ENCODE data around the gene BTG2. TPM values are rescaled to one million over a fixed set of nuclear protein-coding genes. Genes with fewer than 3 reads are reported as not detected.
A peak's percentile ranks its signal among the peaks of the same experiment; 100 is the strongest.
"Not testable (repeated sequence)": the region's sequence is repeated elsewhere in the genome, so short reads cannot be mapped to it uniquely, and the experiment has no call there.

Gene BTG2
- total RNA-seq, 1 donor from 2014 or later: 24.1 TPM

- peaks cover 2% of the 10 kb centered on the region for H3K27me3 ChIP-seq (ENCODE audit: control insufficient read depth, insufficient read depth, low read length)
- peaks cover 1% of the 10 kb centered on the region for H3K36me3 ChIP-seq (ENCODE audit: control insufficient read depth, insufficient read depth, low read length)
- DNase-seq (ENCODE audit: low read depth): no peak
- H3K4me3 ChIP-seq (ENCODE audit: low read depth, low read length): peak overlapping the region; percentile 94
- TF ChIP-seq, protein P1, sequence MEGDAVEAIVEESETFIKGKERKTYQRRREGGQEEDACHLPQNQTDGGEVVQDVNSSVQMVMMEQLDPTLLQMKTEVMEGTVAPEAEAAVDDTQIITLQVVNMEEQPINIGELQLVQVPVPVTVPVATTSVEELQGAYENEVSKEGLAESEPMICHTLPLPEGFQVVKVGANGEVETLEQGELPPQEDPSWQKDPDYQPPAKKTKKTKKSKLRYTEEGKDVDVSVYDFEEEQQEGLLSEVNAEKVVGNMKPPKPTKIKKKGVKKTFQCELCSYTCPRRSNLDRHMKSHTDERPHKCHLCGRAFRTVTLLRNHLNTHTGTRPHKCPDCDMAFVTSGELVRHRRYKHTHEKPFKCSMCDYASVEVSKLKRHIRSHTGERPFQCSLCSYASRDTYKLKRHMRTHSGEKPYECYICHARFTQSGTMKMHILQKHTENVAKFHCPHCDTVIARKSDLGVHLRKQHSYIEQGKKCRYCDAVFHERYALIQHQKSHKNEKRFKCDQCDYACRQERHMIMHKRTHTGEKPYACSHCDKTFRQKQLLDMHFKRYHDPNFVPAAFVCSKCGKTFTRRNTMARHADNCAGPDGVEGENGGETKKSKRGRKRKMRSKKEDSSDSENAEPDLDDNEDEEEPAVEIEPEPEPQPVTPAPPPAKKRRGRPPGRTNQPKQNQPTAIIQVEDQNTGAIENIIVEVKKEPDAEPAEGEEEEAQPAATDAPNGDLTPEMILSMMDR (IDR thresholded peaks at IDR 0.05; ENCODE audit: insufficient read depth, low read length, poor library complexity, severe bottlenecking): no peak
Measured at GRCh38 chr1:203306965-203307541, 1.7 kb downstream of the BTG2 start.

GRCh38 chr1:203307641-203308126, 2.4 kb downstream of the BTG2 start:
- TF ChIP-seq, protein P1 (IDR thresholded peaks at IDR 0.05; ENCODE audit: insufficient read depth, low read length, poor library complexity, severe bottlenecking): no peak
- Histone ChIP-seq H3K4me3 (ENCODE audit: low read depth, low read length) (peak overlapping the region; percentile 94), H3K36me3 (ENCODE audit: control insufficient read depth, insufficient read depth, low read length) (peaks cover 1% of the 10 kb centered on the region)

DNA sequence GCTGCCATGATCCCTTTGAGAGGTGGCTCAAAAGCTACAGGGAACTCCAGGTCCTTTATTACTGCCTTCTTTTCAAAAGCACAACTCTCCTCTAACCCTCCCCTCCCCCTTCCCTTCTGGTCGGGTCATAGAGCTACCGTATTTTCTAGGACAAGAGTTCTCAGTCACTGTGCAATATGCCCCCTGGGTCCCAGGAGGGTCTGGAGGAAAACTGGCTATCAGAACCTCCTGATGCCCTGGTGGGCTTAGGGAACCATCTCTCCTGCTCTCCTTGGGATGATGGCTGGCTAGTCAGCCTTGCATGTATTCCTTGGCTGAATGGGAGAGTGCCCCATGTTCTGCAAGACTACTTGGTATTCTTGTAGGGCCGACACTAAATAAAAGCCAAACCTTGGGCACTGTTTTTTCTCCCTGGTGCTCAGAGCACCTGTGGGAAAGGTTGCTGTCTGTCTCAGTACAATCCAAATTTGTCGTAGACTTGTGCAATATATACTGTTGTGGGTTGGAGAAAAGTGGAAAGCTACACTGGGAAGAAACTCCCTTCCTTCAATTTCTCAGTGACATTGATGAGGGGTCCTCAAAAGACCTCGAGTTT, 3.1 kb downstream of the BTG2 start:
- H3K4me3 ChIP-seq (ENCODE audit: low read depth, low read length): peak overlapping the region; percentile 12
- H3K27me3 ChIP-seq (ENCODE audit: control insufficient read depth, insufficient read depth, low read length): peaks cover 2% of the 10 kb centered on the region
- peaks cover 1% of the 10 kb centered on the region for H3K36me3 ChIP-seq (ENCODE audit: control insufficient read depth, insufficient read depth, low read length)
- DNase-seq (ENCODE audit: low read depth): no peak
- TF ChIP-seq, protein P1 (IDR thresholded peaks at IDR 0.05; ENCODE audit: insufficient read depth, low read length, poor library complexity, severe bottlenecking): no peak

More at GRCh38 chr1:203307641-203308126, 2.4 kb downstream of the BTG2 start:
- peaks cover 2% of the 10 kb centered on the region for H3K27me3 ChIP-seq (ENCODE audit: control insufficient read depth, insufficient read depth, low read length)
- no peak for DNase-seq (ENCODE audit: low read depth)

- no peak overlapping the region for H3K4me3 ChIP-seq (ENCODE audit: low read depth, low read length)
- TF ChIP-seq, protein P1 (IDR thresholded peaks at IDR 0.05; ENCODE audit: insufficient read depth, low read length, poor library complexity, severe bottlenecking): no peak
- DNase-seq (ENCODE audit: low read depth): no peak
Measured at GRCh38 chr1:203308923-203309331, 3.6 kb downstream of the BTG2 start.

DNA sequence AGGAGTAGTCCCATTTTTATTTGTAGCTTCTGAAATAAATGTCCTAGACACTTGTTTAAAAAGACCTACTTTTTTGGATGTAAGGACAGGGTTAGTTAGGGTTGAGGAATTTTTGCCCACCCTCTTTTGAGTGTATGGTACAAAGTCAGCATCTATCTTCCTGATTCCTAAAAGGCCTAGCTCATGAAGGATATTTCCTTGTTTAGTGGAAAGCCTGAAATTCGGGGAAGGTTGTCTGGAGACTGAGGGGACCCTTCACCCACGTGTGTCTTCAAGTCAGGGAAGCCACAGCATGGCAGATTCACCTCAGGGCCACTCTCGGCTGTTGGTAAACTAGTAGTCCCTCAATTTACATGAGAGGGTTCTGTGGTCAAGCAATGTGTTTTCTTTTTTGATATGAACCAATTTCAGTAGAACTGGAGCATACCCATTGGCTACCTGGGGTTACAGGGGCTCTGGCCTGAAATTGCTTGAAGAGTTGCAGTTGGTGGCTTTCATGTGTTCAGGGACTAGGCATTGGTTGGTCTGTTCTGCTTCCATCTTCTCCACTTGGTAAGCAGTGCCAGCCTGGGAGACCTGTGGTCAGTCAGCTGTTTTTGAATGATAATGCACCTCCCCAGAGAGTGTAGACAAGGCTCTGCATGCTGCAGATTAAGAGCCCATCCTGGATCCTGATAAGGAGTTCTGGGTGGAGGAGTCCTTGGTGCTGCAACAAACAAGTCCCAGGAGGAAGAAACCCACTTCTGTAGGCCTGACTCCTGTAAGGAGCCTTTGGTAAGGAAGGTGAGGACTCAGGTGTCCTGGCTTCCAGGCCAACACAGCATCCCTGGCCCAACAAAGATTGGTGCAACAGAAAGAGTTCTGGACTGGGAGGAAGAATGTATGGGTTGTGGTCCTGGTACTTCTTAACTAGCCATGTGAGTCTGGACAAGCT, 6.3 kb downstream of the BTG2 start:
- no peak overlapping the region for H3K4me3 ChIP-seq (ENCODE audit: low read depth, low read length)
- peaks cover 1% of the 10 kb centered on the region for H3K36me3 ChIP-seq (ENCODE audit: control insufficient read depth, insufficient read depth, low read length)
- H3K27me3 ChIP-seq (ENCODE audit: control insufficient read depth, insufficient read depth, low read length): no peaks in the 10 kb centered on the region
- no peak for DNase-seq (ENCODE audit: low read depth)
- TF ChIP-seq, protein P1 (IDR thresholded peaks at IDR 0.05; ENCODE audit: insufficient read depth, low read length, poor library complexity, severe bottlenecking): no peak

More at GRCh38 chr1:203308923-203309331, 3.6 kb downstream of the BTG2 start:
- peaks cover 2% of the 10 kb centered on the region for H3K27me3 ChIP-seq (ENCODE audit: control insufficient read depth, insufficient read depth, low read length)
- H3K36me3 ChIP-seq (ENCODE audit: control insufficient read depth, insufficient read depth, low read length): peaks cover 1% of the 10 kb centered on the region

DNA sequence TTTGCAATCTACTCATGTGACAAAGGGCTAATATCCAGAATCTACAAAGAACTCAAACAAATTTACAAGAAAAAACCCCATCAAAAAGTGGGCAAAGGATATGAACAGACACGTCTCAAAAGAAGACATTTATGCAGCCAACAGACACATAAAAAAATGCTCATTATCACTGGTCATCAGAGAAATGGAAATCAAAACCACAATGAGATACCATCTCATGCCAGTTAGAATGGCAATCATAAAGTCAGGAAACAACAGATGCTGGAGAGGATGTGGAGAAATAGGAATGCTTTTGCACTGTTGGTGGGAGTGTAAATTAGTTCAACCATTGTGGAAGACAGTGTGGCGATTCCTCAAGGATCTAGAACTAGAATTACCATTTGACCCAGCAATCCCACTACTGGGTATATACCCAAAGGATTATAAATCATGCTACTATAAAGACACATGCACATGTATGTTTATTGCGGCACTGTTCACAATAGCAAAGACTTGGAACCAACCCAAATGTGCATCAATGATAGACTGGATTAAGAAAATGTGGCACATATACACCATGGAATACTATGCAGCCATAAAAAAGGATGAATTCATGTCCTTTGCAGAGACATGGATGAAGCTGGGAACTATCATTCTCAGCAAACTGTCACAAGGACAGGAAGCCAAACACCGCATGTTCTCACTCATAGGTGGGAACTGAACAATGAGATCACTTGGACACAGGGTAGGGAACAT, 8.9 kb downstream of the BTG2 start:
- H3K36me3 ChIP-seq (ENCODE audit: control insufficient read depth, insufficient read depth, low read length); DNase-seq (ENCODE audit: low read depth); H3K4me3 ChIP-seq (ENCODE audit: low read depth, low read length); H3K27me3 ChIP-seq (ENCODE audit: control insufficient read depth, insufficient read depth, low read length): not testable (repeated sequence)

All from kidney epithelial cell (primary cell).